ENCODE data around the gene NEK3.
"Not testable (repeated sequence)": the region's sequence is repeated elsewhere in the genome, so short reads cannot be mapped to it uniquely, and the experiment has no call there.

GRCh38 chr13:52187424-52188187, 28.2 kb upstream of the NEK3 start:
- not testable (repeated sequence) for TF ChIP-seq CTCF (conservative IDR thresholded peaks at IDR 0.05; ENCODE audit: low read depth, low read length); EZH2phosphoT487 (IDR thresholded peaks at IDR 0.05; ENCODE audit: borderline replicate concordance, low read length)
